ENCODE measurements around the gene ACO2. TPM values are rescaled to one million over a fixed set of nuclear protein-coding genes. Genes with fewer than 3 reads are reported as not detected.

ACO2 gene
- total RNA-seq, 1 donor from 2014 or later = 62.4 TPM

GRCh38 chr22:41564563-41564962, 95.6 kb downstream of the ACO2 start:
- Mint-ChIP-seq H3K27me3 (ENCODE audit: low read depth) (no peaks in the 10 kb centered on the region), H3K4me1 (ENCODE audit: low read depth) (peaks cover 88% of the 10 kb centered on the region), H3K36me3 (ENCODE audit: low read depth) (no peaks in the 10 kb centered on the region), H3K9me3 (ENCODE audit: low read depth) (no peaks in the 10 kb centered on the region), H3K4me3 (ENCODE audit: unreplicated experiment) (no peak overlapping the region), H3K27ac (ENCODE audit: unreplicated experiment) (peak overlapping the region; percentile 94)
- TF ChIP-seq CTCF (IDR thresholded peaks at IDR 0.05) = no peak
- DNase-seq (ENCODE audit: low spot score) = no peak

GRCh38 chr22:41565403-41566054, 96.6 kb downstream of the ACO2 start:
- H3K9me3 Mint-ChIP-seq (ENCODE audit: low read depth) = no peaks in the 10 kb centered on the region
- no peaks in the 10 kb centered on the region for H3K27me3 Mint-ChIP-seq (ENCODE audit: low read depth)
- TF ChIP-seq CTCF (IDR thresholded peaks at IDR 0.05) = no peak
- no peak for DNase-seq (ENCODE audit: low spot score)
- H3K4me1 Mint-ChIP-seq (ENCODE audit: low read depth) = peaks cover 82% of the 10 kb centered on the region
- H3K27ac Mint-ChIP-seq (ENCODE audit: unreplicated experiment) = peak overlapping the region; percentile 94
- no peak overlapping the region for H3K4me3 Mint-ChIP-seq (ENCODE audit: unreplicated experiment)
- no peaks in the 10 kb centered on the region for H3K36me3 Mint-ChIP-seq (ENCODE audit: low read depth)

- Mint-ChIP-seq H3K27me3 (ENCODE audit: low read depth) (no peaks in the 10 kb centered on the region), H3K27ac (ENCODE audit: unreplicated experiment) (no peak overlapping the region), H3K4me1 (ENCODE audit: low read depth) (peaks cover 63% of the 10 kb centered on the region), H3K4me3 (ENCODE audit: unreplicated experiment) (no peak overlapping the region), H3K9me3 (ENCODE audit: low read depth) (no peaks in the 10 kb centered on the region), H3K36me3 (ENCODE audit: low read depth) (peaks cover 2% of the 10 kb centered on the region)
- no peak for TF ChIP-seq CTCF (IDR thresholded peaks at IDR 0.05)
- DNase-seq (ENCODE audit: low spot score) = no peak
These were observed 98.5 kb downstream of the ACO2 start for GRCh38 chr22:41567512-41567768.

- Mint-ChIP-seq H3K4me3 (ENCODE audit: unreplicated experiment) (no peak overlapping the region), H3K27ac (ENCODE audit: unreplicated experiment) (peak overlapping the region; percentile 85), H3K27me3 (ENCODE audit: low read depth) (no peaks in the 10 kb centered on the region), H3K9me3 (ENCODE audit: low read depth) (no peaks in the 10 kb centered on the region), H3K36me3 (ENCODE audit: low read depth) (peaks cover 4% of the 10 kb centered on the region), H3K4me1 (ENCODE audit: low read depth) (peaks cover 50% of the 10 kb centered on the region)
- TF ChIP-seq CTCF (IDR thresholded peaks at IDR 0.05) = no peak
- no peak for DNase-seq (ENCODE audit: low spot score)
These were observed 99.9 kb downstream of the ACO2 start for GRCh38 chr22:41568811-41569210.

GRCh38 chr22:41570221-41570620, 101.3 kb downstream of the ACO2 start:
- Mint-ChIP-seq H3K36me3 (ENCODE audit: low read depth) (peaks cover 4% of the 10 kb centered on the region), H3K27ac (ENCODE audit: unreplicated experiment) (no peak overlapping the region), H3K27me3 (ENCODE audit: low read depth) (no peaks in the 10 kb centered on the region), H3K4me3 (ENCODE audit: unreplicated experiment) (no peak overlapping the region), H3K4me1 (ENCODE audit: low read depth) (peaks cover 36% of the 10 kb centered on the region), H3K9me3 (ENCODE audit: low read depth) (no peaks in the 10 kb centered on the region)
- no peak for DNase-seq (ENCODE audit: low spot score)
- no peak for TF ChIP-seq CTCF (IDR thresholded peaks at IDR 0.05)

Data from chondrocyte (in vitro differentiated cells).